ENCODE results near the gene PKN2.

The PKN2 gene

GRCh38 chr1:88779880-88780279 is 95.8 kb downstream of the PKN2 start:
- no peak overlapping the region for H3K27ac ChIP-seq (ENCODE audit: low read depth in 2 of 2, low read length in 2 of 2)
- no peak overlapping the region for H3K4me3 ChIP-seq (ENCODE audit: low read length in 2 of 2)
- H3K4me1 ChIP-seq (ENCODE audit: control insufficient read depth in 2 of 2, insufficient read depth in 2 of 2, low read length in 2 of 2), result peaks cover 1 to 2% of the 10 kb centered on the region in 2 donors
- no peak overlapping the region for H3K9ac ChIP-seq (ENCODE audit: low read depth in 1 of 2, low read length in 2 of 2)
- H3K9me3 ChIP-seq (ENCODE audit: control insufficient read depth in 2 of 2, low read length in 2 of 2), result no peaks in the 10 kb centered on the region
- peaks cover 6 to 24% of the 10 kb centered on the region in 2 donors for H3K36me3 ChIP-seq (ENCODE audit: control insufficient read depth in 2 of 2, insufficient read depth in 2 of 2, low read length in 2 of 2)
- no peaks in the 10 kb centered on the region for H3K27me3 ChIP-seq (ENCODE audit: control insufficient read depth in 2 of 2, insufficient read depth in 2 of 2, low read length in 2 of 2)

DNA sequence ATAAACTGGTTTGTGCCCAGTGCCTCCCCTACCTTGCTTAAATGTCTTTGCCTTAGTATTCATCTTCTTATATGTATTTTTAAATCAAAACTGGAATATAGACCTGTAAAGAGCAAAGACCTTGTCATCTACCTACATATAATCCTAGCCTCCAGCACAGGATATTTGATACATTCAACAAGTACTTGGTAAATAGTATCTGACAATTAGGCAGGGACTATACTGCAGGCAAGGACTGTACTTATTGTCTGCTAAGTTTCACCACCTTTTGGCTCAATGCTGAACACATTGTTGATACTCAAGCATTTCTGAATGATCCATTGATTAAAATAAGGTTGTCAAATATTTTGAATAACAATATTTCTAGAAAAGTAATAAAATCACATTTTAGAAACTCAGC is 96.4 kb downstream of the PKN2 start:
- Histone ChIP-seq H3K27me3 (ENCODE audit: control insufficient read depth in 2 of 2, insufficient read depth in 2 of 2, low read length in 2 of 2) (no peaks in the 10 kb centered on the region), H3K27ac (ENCODE audit: low read depth in 2 of 2, low read length in 2 of 2) (no peak overlapping the region), H3K9me3 (ENCODE audit: control insufficient read depth in 2 of 2, low read length in 2 of 2) (no peaks in the 10 kb centered on the region), H3K9ac (ENCODE audit: low read depth in 1 of 2, low read length in 2 of 2) (no peak overlapping the region), H3K4me1 (ENCODE audit: control insufficient read depth in 2 of 2, insufficient read depth in 2 of 2, low read length in 2 of 2) (no peaks in the 10 kb centered on the region), H3K36me3 (ENCODE audit: control insufficient read depth in 2 of 2, insufficient read depth in 2 of 2, low read length in 2 of 2) (peaks cover 9 to 23% of the 10 kb centered on the region in 2 donors), H3K4me3 (ENCODE audit: low read length in 2 of 2) (no peak overlapping the region)

DNA sequence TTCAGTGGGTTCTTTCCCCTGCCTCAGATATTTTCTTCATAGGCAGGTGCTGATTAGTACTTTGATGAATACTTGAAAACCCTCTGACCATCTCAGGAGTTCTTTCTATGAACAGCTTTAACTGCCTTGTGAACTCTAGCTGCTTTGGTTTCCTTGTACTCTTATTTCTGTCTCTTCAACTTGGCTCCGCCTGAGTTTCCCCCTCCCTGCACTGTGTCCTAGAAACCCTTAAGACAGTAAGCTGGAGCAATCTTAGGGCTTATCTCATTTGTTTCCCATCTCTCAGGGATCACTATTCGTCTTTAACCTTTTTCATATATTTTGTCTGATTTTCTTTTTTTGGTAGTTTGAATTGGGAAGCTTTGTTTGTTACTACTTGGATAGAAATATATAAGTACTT is 99.1 kb downstream of the PKN2 start:
- Histone ChIP-seq H3K9me3 (ENCODE audit: control insufficient read depth in 2 of 2, low read length in 2 of 2) (no peaks in the 10 kb centered on the region), H3K36me3 (ENCODE audit: control insufficient read depth in 2 of 2, insufficient read depth in 2 of 2, low read length in 2 of 2) (peaks cover 13 to 18% of the 10 kb centered on the region in 2 donors), H3K27me3 (ENCODE audit: control insufficient read depth in 2 of 2, insufficient read depth in 2 of 2, low read length in 2 of 2) (no peaks in the 10 kb centered on the region), H3K4me1 (ENCODE audit: control insufficient read depth in 2 of 2, insufficient read depth in 2 of 2, low read length in 2 of 2) (no peaks in the 10 kb centered on the region), H3K4me3 (ENCODE audit: low read length in 2 of 2) (no peak overlapping the region), H3K27ac (ENCODE audit: low read depth in 2 of 2, low read length in 2 of 2) (no peak overlapping the region), H3K9ac (ENCODE audit: low read depth in 1 of 2, low read length in 2 of 2) (no peak overlapping the region)

GRCh38 chr1:88784551-88784950 is 100.5 kb downstream of the PKN2 start:
- H3K9me3 ChIP-seq (ENCODE audit: control insufficient read depth in 2 of 2, low read length in 2 of 2), result no peaks in the 10 kb centered on the region
- no peak overlapping the region for H3K9ac ChIP-seq (ENCODE audit: low read depth in 1 of 2, low read length in 2 of 2)
- no peak overlapping the region for H3K27ac ChIP-seq (ENCODE audit: low read depth in 2 of 2, low read length in 2 of 2)
- H3K27me3 ChIP-seq (ENCODE audit: control insufficient read depth in 2 of 2, insufficient read depth in 2 of 2, low read length in 2 of 2), result no peaks in the 10 kb centered on the region
- no peak overlapping the region for H3K4me3 ChIP-seq (ENCODE audit: low read length in 2 of 2)
- peaks cover 11 to 17% of the 10 kb centered on the region in 2 donors for H3K36me3 ChIP-seq (ENCODE audit: control insufficient read depth in 2 of 2, insufficient read depth in 2 of 2, low read length in 2 of 2)
- H3K4me1 ChIP-seq (ENCODE audit: control insufficient read depth in 2 of 2, insufficient read depth in 2 of 2, low read length in 2 of 2), result no peaks in the 10 kb centered on the region

- Histone ChIP-seq H3K27me3 (ENCODE audit: control insufficient read depth in 2 of 2, insufficient read depth in 2 of 2, low read length in 2 of 2) (no peaks in the 10 kb centered on the region), H3K9ac (ENCODE audit: low read depth in 1 of 2, low read length in 2 of 2) (no peak overlapping the region), H3K9me3 (ENCODE audit: control insufficient read depth in 2 of 2, low read length in 2 of 2) (no peaks in the 10 kb centered on the region), H3K27ac (ENCODE audit: low read depth in 2 of 2, low read length in 2 of 2) (no peak overlapping the region), H3K36me3 (ENCODE audit: control insufficient read depth in 2 of 2, insufficient read depth in 2 of 2, low read length in 2 of 2) (peaks cover 17 to 26% of the 10 kb centered on the region in 2 donors), H3K4me3 (ENCODE audit: low read length in 2 of 2) (no peak overlapping the region), H3K4me1 (ENCODE audit: control insufficient read depth in 2 of 2, insufficient read depth in 2 of 2, low read length in 2 of 2) (no peaks in the 10 kb centered on the region)
These were observed 103.2 kb downstream of the PKN2 start for GRCh38 chr1:88787023-88787903.

- H3K9me3 ChIP-seq (ENCODE audit: control insufficient read depth in 2 of 2, low read length in 2 of 2), result no peaks in the 10 kb centered on the region
- peaks cover 19 to 28% of the 10 kb centered on the region in 2 donors for H3K36me3 ChIP-seq (ENCODE audit: control insufficient read depth in 2 of 2, insufficient read depth in 2 of 2, low read length in 2 of 2)
- H3K4me1 ChIP-seq (ENCODE audit: control insufficient read depth in 2 of 2, insufficient read depth in 2 of 2, low read length in 2 of 2), result no peaks in the 10 kb centered on the region
- H3K9ac ChIP-seq (ENCODE audit: low read depth in 1 of 2, low read length in 2 of 2), result no peak overlapping the region
- H3K4me3 ChIP-seq (ENCODE audit: low read length in 2 of 2), result no peak overlapping the region
- H3K27ac ChIP-seq (ENCODE audit: low read depth in 2 of 2, low read length in 2 of 2), result no peak overlapping the region
- H3K27me3 ChIP-seq (ENCODE audit: control insufficient read depth in 2 of 2, insufficient read depth in 2 of 2, low read length in 2 of 2), result no peaks in the 10 kb centered on the region
These were observed 107.1 kb downstream of the PKN2 start for GRCh38 chr1:88791192-88791591.

DNA sequence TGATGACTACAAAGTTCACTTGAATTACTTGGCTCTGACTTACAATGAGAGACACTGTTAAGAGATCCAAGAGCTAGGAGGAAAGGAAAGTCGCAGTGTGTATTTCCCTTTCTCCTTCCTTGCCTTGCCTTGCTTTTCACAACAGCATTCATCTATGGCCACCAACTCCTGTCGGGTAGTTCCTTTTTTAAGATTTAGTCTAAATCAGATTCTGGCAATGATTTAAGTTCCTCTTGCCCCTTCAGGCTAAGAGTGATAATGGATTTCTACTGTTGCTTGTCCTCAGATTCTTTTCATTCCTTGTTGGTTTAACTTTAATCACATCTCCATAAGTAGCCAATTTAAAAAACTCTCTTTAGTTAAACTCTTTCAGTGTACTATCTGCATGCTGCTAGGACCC is 115.4 kb downstream of the PKN2 start:
- no peak overlapping the region for H3K27ac ChIP-seq (ENCODE audit: low read depth in 2 of 2, low read length in 2 of 2)
- no peaks in the 10 kb centered on the region for H3K4me1 ChIP-seq (ENCODE audit: control insufficient read depth in 2 of 2, insufficient read depth in 2 of 2, low read length in 2 of 2)
- H3K27me3 ChIP-seq (ENCODE audit: control insufficient read depth in 2 of 2, insufficient read depth in 2 of 2, low read length in 2 of 2), result no peaks in the 10 kb centered on the region
- peaks cover 11 to 29% of the 10 kb centered on the region in 2 donors for H3K36me3 ChIP-seq (ENCODE audit: control insufficient read depth in 2 of 2, insufficient read depth in 2 of 2, low read length in 2 of 2)
- H3K9me3 ChIP-seq (ENCODE audit: control insufficient read depth in 2 of 2, low read length in 2 of 2), result no peaks in the 10 kb centered on the region
- no peak overlapping the region for H3K9ac ChIP-seq (ENCODE audit: low read depth in 1 of 2, low read length in 2 of 2)
- no peak overlapping the region for H3K4me3 ChIP-seq (ENCODE audit: low read length in 2 of 2)

- no peaks in the 10 kb centered on the region for H3K9me3 ChIP-seq (ENCODE audit: control insufficient read depth in 2 of 2, low read length in 2 of 2)
- no peak overlapping the region for H3K27ac ChIP-seq (ENCODE audit: low read depth in 2 of 2, low read length in 2 of 2)
- no peak overlapping the region for H3K4me3 ChIP-seq (ENCODE audit: low read length in 2 of 2)
- no peak overlapping the region for H3K9ac ChIP-seq (ENCODE audit: low read depth in 1 of 2, low read length in 2 of 2)
- peaks cover 11 to 33% of the 10 kb centered on the region in 2 donors for H3K36me3 ChIP-seq (ENCODE audit: control insufficient read depth in 2 of 2, insufficient read depth in 2 of 2, low read length in 2 of 2)
- no peaks in the 10 kb centered on the region for H3K27me3 ChIP-seq (ENCODE audit: control insufficient read depth in 2 of 2, insufficient read depth in 2 of 2, low read length in 2 of 2)
- H3K4me1 ChIP-seq (ENCODE audit: control insufficient read depth in 2 of 2, insufficient read depth in 2 of 2, low read length in 2 of 2), result no peaks in the 10 kb centered on the region
These were observed 116.4 kb downstream of the PKN2 start for GRCh38 chr1:88800382-88801051.

GRCh38 chr1:88801575-88802208 is 117.6 kb downstream of the PKN2 start:
- no peak overlapping the region for H3K4me3 ChIP-seq (ENCODE audit: low read length in 2 of 2)
- no peaks in the 10 kb centered on the region for H3K9me3 ChIP-seq (ENCODE audit: control insufficient read depth in 2 of 2, low read length in 2 of 2)
- H3K36me3 ChIP-seq (ENCODE audit: control insufficient read depth in 2 of 2, insufficient read depth in 2 of 2, low read length in 2 of 2), result peaks cover 18 to 42% of the 10 kb centered on the region in 2 donors
- no peaks in the 10 kb centered on the region for H3K4me1 ChIP-seq (ENCODE audit: control insufficient read depth in 2 of 2, insufficient read depth in 2 of 2, low read length in 2 of 2)
- H3K27me3 ChIP-seq (ENCODE audit: control insufficient read depth in 2 of 2, insufficient read depth in 2 of 2, low read length in 2 of 2), result no peaks in the 10 kb centered on the region
- no peak overlapping the region for H3K27ac ChIP-seq (ENCODE audit: low read depth in 2 of 2, low read length in 2 of 2)
- H3K9ac ChIP-seq (ENCODE audit: low read depth in 1 of 2, low read length in 2 of 2), result no peak overlapping the region

DNA sequence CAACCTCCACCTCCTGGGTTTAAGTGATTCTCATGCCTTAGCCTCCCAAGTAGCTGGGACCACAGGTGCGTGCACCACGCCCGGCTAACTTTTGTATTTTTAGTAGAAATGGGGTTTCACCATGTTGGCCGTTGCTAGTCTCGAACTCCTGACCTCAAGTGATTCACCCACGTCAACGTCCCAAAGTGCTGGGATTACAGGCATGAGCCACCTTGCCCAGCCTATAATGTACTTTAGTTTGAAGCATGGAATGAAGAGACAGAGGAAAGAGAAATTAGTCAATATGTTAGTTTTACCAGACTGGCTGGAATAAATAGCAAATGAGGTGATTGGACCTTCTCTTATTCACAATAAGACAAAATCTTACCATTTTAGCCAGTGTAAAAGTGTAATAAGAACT is 118.3 kb downstream of the PKN2 start:
- H3K9ac ChIP-seq (ENCODE audit: low read depth in 1 of 2, low read length in 2 of 2), result no peak overlapping the region
- H3K36me3 ChIP-seq (ENCODE audit: control insufficient read depth in 2 of 2, insufficient read depth in 2 of 2, low read length in 2 of 2), result peaks cover 20 to 44% of the 10 kb centered on the region in 2 donors
- H3K27ac ChIP-seq (ENCODE audit: low read depth in 2 of 2, low read length in 2 of 2), result no peak overlapping the region
- no peak overlapping the region for H3K4me3 ChIP-seq (ENCODE audit: low read length in 2 of 2)
- no peaks in the 10 kb centered on the region for H3K9me3 ChIP-seq (ENCODE audit: control insufficient read depth in 2 of 2, low read length in 2 of 2)
- H3K4me1 ChIP-seq (ENCODE audit: control insufficient read depth in 2 of 2, insufficient read depth in 2 of 2, low read length in 2 of 2), result no peaks in the 10 kb centered on the region
- no peaks in the 10 kb centered on the region for H3K27me3 ChIP-seq (ENCODE audit: control insufficient read depth in 2 of 2, insufficient read depth in 2 of 2, low read length in 2 of 2)

All from mucosa of rectum (tissue), 2 donors.